Esophagus muscularis mucosa (tissue), 3 donors: Measurements from ENCODE around the gene CDH2.

Experiments
- POLR2A ChIP-seq: fragments of 450-650 bp; IDR thresholded peaks from one replicate; pipeline ENCODE4 v1.6.1; 2017; ENCODE audit warnings: antibody characterized with exemption, moderate library complexity, mild to moderate bottlenecking, low read depth
- TF ChIP-seq, protein P1 (sequence below), 3 experiments: fragments of 200-600 bp in 2 of 3; fragments of 450-650 bp in 1 of 3; sonication (generic) in 2 of 3; IDR thresholded peaks; one replicate each; pipeline ENCODE4 v1.5.1; 2017 to 2019; ENCODE audit warnings: antibody characterized with exemption in 3 of 3, mild to moderate bottlenecking in 2 of 3, moderate library complexity in 1 of 3

DNA sequence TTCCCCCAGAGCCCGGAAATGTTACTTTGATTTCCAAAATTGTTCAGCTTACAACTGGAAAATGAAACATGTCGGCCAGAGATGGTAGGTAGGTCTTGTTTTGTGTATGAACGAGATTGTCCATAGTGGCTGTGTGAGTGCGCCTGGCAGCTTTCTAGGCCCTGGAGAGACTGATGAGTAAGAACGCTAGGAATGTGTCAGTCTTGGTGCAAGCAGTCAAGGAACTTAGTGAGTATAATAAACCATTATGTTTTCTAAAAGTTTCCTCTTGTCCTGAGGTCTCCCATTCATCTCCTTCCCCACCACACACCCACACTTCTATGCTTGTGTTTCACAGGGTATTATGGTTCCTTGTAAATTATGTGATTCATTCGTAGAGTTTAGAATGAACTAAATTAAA, 234.2 kb downstream of the CDH2 start:
- TF ChIP-seq, protein P1, sequence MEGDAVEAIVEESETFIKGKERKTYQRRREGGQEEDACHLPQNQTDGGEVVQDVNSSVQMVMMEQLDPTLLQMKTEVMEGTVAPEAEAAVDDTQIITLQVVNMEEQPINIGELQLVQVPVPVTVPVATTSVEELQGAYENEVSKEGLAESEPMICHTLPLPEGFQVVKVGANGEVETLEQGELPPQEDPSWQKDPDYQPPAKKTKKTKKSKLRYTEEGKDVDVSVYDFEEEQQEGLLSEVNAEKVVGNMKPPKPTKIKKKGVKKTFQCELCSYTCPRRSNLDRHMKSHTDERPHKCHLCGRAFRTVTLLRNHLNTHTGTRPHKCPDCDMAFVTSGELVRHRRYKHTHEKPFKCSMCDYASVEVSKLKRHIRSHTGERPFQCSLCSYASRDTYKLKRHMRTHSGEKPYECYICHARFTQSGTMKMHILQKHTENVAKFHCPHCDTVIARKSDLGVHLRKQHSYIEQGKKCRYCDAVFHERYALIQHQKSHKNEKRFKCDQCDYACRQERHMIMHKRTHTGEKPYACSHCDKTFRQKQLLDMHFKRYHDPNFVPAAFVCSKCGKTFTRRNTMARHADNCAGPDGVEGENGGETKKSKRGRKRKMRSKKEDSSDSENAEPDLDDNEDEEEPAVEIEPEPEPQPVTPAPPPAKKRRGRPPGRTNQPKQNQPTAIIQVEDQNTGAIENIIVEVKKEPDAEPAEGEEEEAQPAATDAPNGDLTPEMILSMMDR (IDR thresholded peaks at IDR 0.05): no peak
- TF ChIP-seq POLR2A: no peak
